ENCODE measurements around the gene MATN1.

Gene MATN1

GRCh38 chr1:30763651-30764248 is 40.4 kb upstream of the MATN1 start:
- H3K9me3 ChIP-seq (ENCODE audit: control insufficient read depth, insufficient read depth, low read length), result no peaks in the 10 kb centered on the region
- no peak overlapping the region for H3K27ac ChIP-seq (ENCODE audit: low read depth, low read length)
- H3K9ac ChIP-seq (ENCODE audit: low read depth, low read length), result no peak overlapping the region
- no peak overlapping the region for H3K4me3 ChIP-seq (ENCODE audit: low read depth, low read length)
- no peaks in the 10 kb centered on the region for H3K36me3 ChIP-seq (ENCODE audit: control insufficient read depth, insufficient read depth, low read length)
- H3K4me1 ChIP-seq (ENCODE audit: control insufficient read depth, insufficient read depth, low read length), result peaks cover 9% of the 10 kb centered on the region
- H3K27me3 ChIP-seq (ENCODE audit: control insufficient read depth, insufficient read depth, low read length), result no peaks in the 10 kb centered on the region

GRCh38 chr1:30762930-30763650 is 39.7 kb upstream of the MATN1 start:
- Histone ChIP-seq H3K4me1 (ENCODE audit: control insufficient read depth, insufficient read depth, low read length) (peaks cover 9% of the 10 kb centered on the region), H3K27me3 (ENCODE audit: control insufficient read depth, insufficient read depth, low read length) (no peaks in the 10 kb centered on the region), H3K27ac (ENCODE audit: low read depth, low read length) (no peak overlapping the region), H3K36me3 (ENCODE audit: control insufficient read depth, insufficient read depth, low read length) (no peaks in the 10 kb centered on the region), H3K9ac (ENCODE audit: low read depth, low read length) (no peak overlapping the region), H3K9me3 (ENCODE audit: control insufficient read depth, insufficient read depth, low read length) (no peaks in the 10 kb centered on the region), H3K4me3 (ENCODE audit: low read depth, low read length) (no peak overlapping the region)

GRCh38 chr1:30762152-30762929 is 39.0 kb upstream of the MATN1 start:
- H3K9ac ChIP-seq (ENCODE audit: low read depth, low read length), result no peak overlapping the region
- no peaks in the 10 kb centered on the region for H3K27me3 ChIP-seq (ENCODE audit: control insufficient read depth, insufficient read depth, low read length)
- no peak overlapping the region for H3K4me3 ChIP-seq (ENCODE audit: low read depth, low read length)

GRCh38 chr1:30761381-30762151 is 38.2 kb upstream of the MATN1 start:
- no peaks in the 10 kb centered on the region for H3K27me3 ChIP-seq (ENCODE audit: control insufficient read depth, insufficient read depth, low read length)
- H3K9ac ChIP-seq (ENCODE audit: low read depth, low read length), result no peak overlapping the region
- no peaks in the 10 kb centered on the region for H3K9me3 ChIP-seq (ENCODE audit: control insufficient read depth, insufficient read depth, low read length)
- H3K36me3 ChIP-seq (ENCODE audit: control insufficient read depth, insufficient read depth, low read length), result no peaks in the 10 kb centered on the region
- H3K4me1 ChIP-seq (ENCODE audit: control insufficient read depth, insufficient read depth, low read length), result peaks cover 9% of the 10 kb centered on the region
- no peak overlapping the region for H3K27ac ChIP-seq (ENCODE audit: low read depth, low read length)
- no peak overlapping the region for H3K4me3 ChIP-seq (ENCODE audit: low read depth, low read length)

More at GRCh38 chr1:30762152-30762929, 39.0 kb upstream of the MATN1 start:
- Histone ChIP-seq H3K9me3 (ENCODE audit: control insufficient read depth, insufficient read depth, low read length) (no peaks in the 10 kb centered on the region), H3K4me1 (ENCODE audit: control insufficient read depth, insufficient read depth, low read length) (peaks cover 9% of the 10 kb centered on the region), H3K36me3 (ENCODE audit: control insufficient read depth, insufficient read depth, low read length) (no peaks in the 10 kb centered on the region), H3K27ac (ENCODE audit: low read depth, low read length) (no peak overlapping the region)

GRCh38 chr1:30760596-30761324 is 37.4 kb upstream of the MATN1 start:
- H3K9me3 ChIP-seq (ENCODE audit: control insufficient read depth, insufficient read depth, low read length), result no peaks in the 10 kb centered on the region
- H3K4me1 ChIP-seq (ENCODE audit: control insufficient read depth, insufficient read depth, low read length), result peaks cover 9% of the 10 kb centered on the region
- H3K9ac ChIP-seq (ENCODE audit: low read depth, low read length), result no peak overlapping the region
- H3K4me3 ChIP-seq (ENCODE audit: low read depth, low read length), result no peak overlapping the region
- no peaks in the 10 kb centered on the region for H3K36me3 ChIP-seq (ENCODE audit: control insufficient read depth, insufficient read depth, low read length)
- no peak overlapping the region for H3K27ac ChIP-seq (ENCODE audit: low read depth, low read length)
- H3K27me3 ChIP-seq (ENCODE audit: control insufficient read depth, insufficient read depth, low read length), result no peaks in the 10 kb centered on the region

GRCh38 chr1:30759718-30760281 is 36.4 kb upstream of the MATN1 start:
- no peaks in the 10 kb centered on the region for H3K27me3 ChIP-seq (ENCODE audit: control insufficient read depth, insufficient read depth, low read length)
- peaks cover 9% of the 10 kb centered on the region for H3K4me1 ChIP-seq (ENCODE audit: control insufficient read depth, insufficient read depth, low read length)
- no peak overlapping the region for H3K4me3 ChIP-seq (ENCODE audit: low read depth, low read length)
- no peak overlapping the region for H3K9ac ChIP-seq (ENCODE audit: low read depth, low read length)
- H3K27ac ChIP-seq (ENCODE audit: low read depth, low read length), result peak overlapping the region; percentile 14
- no peaks in the 10 kb centered on the region for H3K9me3 ChIP-seq (ENCODE audit: control insufficient read depth, insufficient read depth, low read length)
- H3K36me3 ChIP-seq (ENCODE audit: control insufficient read depth, insufficient read depth, low read length), result no peaks in the 10 kb centered on the region

GRCh38 chr1:30758785-30759380 is 35.5 kb upstream of the MATN1 start:
- H3K4me1 ChIP-seq (ENCODE audit: control insufficient read depth, insufficient read depth, low read length), result peaks cover 9% of the 10 kb centered on the region
- no peaks in the 10 kb centered on the region for H3K9me3 ChIP-seq (ENCODE audit: control insufficient read depth, insufficient read depth, low read length)
- no peaks in the 10 kb centered on the region for H3K27me3 ChIP-seq (ENCODE audit: control insufficient read depth, insufficient read depth, low read length)
- H3K27ac ChIP-seq (ENCODE audit: low read depth, low read length), result no peak overlapping the region
- no peak overlapping the region for H3K9ac ChIP-seq (ENCODE audit: low read depth, low read length)
- no peak overlapping the region for H3K4me3 ChIP-seq (ENCODE audit: low read depth, low read length)
- no peaks in the 10 kb centered on the region for H3K36me3 ChIP-seq (ENCODE audit: control insufficient read depth, insufficient read depth, low read length)

- Histone ChIP-seq H3K27ac (ENCODE audit: low read depth, low read length) (no peak overlapping the region), H3K27me3 (ENCODE audit: control insufficient read depth, insufficient read depth, low read length) (no peaks in the 10 kb centered on the region), H3K4me3 (ENCODE audit: low read depth, low read length) (no peak overlapping the region), H3K9ac (ENCODE audit: low read depth, low read length) (no peak overlapping the region), H3K36me3 (ENCODE audit: control insufficient read depth, insufficient read depth, low read length) (no peaks in the 10 kb centered on the region), H3K9me3 (ENCODE audit: control insufficient read depth, insufficient read depth, low read length) (no peaks in the 10 kb centered on the region), H3K4me1 (ENCODE audit: control insufficient read depth, insufficient read depth, low read length) (peaks cover 9% of the 10 kb centered on the region)
Observed at GRCh38 chr1:30758121-30758688, 34.8 kb upstream of the MATN1 start.

GRCh38 chr1:30757352-30758120 is 34.2 kb upstream of the MATN1 start, which contains the start of gene LAPTM5:
TSS of gene LAPTM5 (minus strand) at chr1:30757774. CDS start at chr1:30757745, 29 bp downstream.
- Histone ChIP-seq H3K9me3 (ENCODE audit: control insufficient read depth, insufficient read depth, low read length) (no peaks in the 10 kb centered on the region), H3K36me3 (ENCODE audit: control insufficient read depth, insufficient read depth, low read length) (no peaks in the 10 kb centered on the region), H3K4me3 (ENCODE audit: low read depth, low read length) (no peak within 1 kb of the TSS), H3K27ac (ENCODE audit: low read depth, low read length) (no peak within 1 kb of the TSS), H3K27me3 (ENCODE audit: control insufficient read depth, insufficient read depth, low read length) (no peaks in the 10 kb centered on the region), H3K4me1 (ENCODE audit: control insufficient read depth, insufficient read depth, low read length) (peaks cover 9% of the 10 kb centered on the region), H3K9ac (ENCODE audit: low read depth, low read length) (no peak within 1 kb of the TSS)
